ENCODE results near the gene EFCAB6.

DNA sequence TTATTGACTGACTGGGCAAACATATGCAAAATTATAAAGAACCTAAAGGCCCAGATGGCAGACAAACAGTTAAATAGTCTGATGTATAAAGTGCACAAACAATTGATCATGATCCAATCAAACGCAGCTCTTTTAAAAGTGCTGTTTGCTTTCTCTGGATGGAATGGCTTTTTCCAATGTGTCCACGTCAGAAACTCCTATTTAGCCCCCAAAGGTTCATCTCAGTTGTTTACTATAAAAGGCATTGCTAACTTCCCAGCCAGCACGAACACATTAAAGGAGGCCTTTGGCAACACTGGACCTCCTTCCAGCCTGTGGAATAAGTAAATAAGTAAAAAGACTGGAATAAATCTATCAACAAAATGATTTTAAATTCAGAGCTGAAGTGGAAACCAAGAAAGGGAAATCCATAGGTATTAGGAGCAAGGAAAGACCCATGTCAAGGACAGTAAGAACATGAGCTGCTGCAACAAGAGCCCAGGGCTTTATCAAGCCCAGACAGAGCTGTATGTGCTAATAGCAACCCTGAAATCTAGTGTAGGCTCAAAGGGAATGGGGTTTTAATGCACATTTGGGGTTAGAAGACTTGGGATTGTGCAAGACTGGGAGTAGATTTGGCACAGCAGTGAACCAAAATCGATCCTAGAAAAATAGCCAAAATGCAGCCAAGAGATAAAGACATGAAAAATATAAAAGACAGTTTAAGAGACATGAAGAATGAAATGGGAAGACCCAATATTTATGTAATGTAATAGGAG is 105.4 kb downstream of the EFCAB6 start:
- TF ChIP-seq, protein P1, sequence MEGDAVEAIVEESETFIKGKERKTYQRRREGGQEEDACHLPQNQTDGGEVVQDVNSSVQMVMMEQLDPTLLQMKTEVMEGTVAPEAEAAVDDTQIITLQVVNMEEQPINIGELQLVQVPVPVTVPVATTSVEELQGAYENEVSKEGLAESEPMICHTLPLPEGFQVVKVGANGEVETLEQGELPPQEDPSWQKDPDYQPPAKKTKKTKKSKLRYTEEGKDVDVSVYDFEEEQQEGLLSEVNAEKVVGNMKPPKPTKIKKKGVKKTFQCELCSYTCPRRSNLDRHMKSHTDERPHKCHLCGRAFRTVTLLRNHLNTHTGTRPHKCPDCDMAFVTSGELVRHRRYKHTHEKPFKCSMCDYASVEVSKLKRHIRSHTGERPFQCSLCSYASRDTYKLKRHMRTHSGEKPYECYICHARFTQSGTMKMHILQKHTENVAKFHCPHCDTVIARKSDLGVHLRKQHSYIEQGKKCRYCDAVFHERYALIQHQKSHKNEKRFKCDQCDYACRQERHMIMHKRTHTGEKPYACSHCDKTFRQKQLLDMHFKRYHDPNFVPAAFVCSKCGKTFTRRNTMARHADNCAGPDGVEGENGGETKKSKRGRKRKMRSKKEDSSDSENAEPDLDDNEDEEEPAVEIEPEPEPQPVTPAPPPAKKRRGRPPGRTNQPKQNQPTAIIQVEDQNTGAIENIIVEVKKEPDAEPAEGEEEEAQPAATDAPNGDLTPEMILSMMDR (IDR thresholded peaks at IDR 0.05): no peak
- no peak for TF ChIP-seq POLR2A (IDR thresholded peaks at IDR 0.05)
- TF ChIP-seq POLR2AphosphoS5 (IDR thresholded peaks at IDR 0.05): no peak
